Measurements from ENCODE around the gene LIF.
"Not testable (repeated sequence)": the region's sequence is repeated elsewhere in the genome, so short reads cannot be mapped to it uniquely, and the experiment has no call there.

- not testable (repeated sequence) for TF ChIP-seq CTCF (conservative IDR thresholded peaks at IDR 0.05; ENCODE audit: low read length); EZH2phosphoT487 (IDR thresholded peaks at IDR 0.05; ENCODE audit: borderline replicate concordance, low read depth, low read length)
Measured at GRCh38 chr22:30200905-30201304, 45.7 kb downstream of the LIF start.

Data from OCI-LY7 (cell line).